Tibial nerve (tissue), 4 donors: ENCODE data around the gene SCAF4. TPM values are rescaled to one million over a fixed set of nuclear protein-coding genes. Genes with fewer than 3 reads are reported as not detected.

ENCODE experiments used
- small RNA-seq: library from RNA; depleted of rRNA; stranded (forward); fragments of <200 nt; gene quantifications from one replicate; pipeline ENCODE3, GENCODE V24; 2016
- total RNA-seq, 4 donors: library from RNA; depleted of rRNA; stranded (reverse); fragments of >200 nt; gene quantifications; one replicate each; pipeline ENCODE4 v1.1.0, GENCODE V29; 2016

SCAF4 gene
- total RNA-seq, 4 donors from 2014 or later: 13.2 to 23.2 (median 17.6) TPM

Small RNAs within 50 kb of the gene (small RNA-seq; reads per million reads assigned to genes)
- gene RF01241: not detected

Other genes with a start within 250 kb of the SCAF4 start
- 100 to 1,000 TPM; 129 to 222 (median 185) TPM for gene SOD1, start 72.4 kb downstream of the SCAF4 start, total RNA-seq
- gene HUNK, start 140.9 kb upstream of the SCAF4 start, total RNA-seq: under 1 TPM in 3 of 4 donors, not detected in 1; 0.20 to 0.30 (median 0.21) TPM